Activated naive CD4-positive, alpha-beta T cell treated with anti-CD3 and anti-CD28 coated beads, Interleukin-2, amount 10 ng/mL, durations not matched to agents 7 days and 5 days (primary cell): ENCODE data around the gene PARP3.

Source experiments
- CTCF ChIA-PET: fragments of 350-600 bp; sonication (Branson Sonifier 250); formaldehyde crosslinking; loops from one replicate; lab custom pipeline; 2021; ENCODE audit warnings: antibody characterized with exemption; lab: Charles Lee
- DNase-seq: peaks from one replicate; pipeline ENCODE4 v3.0.0-alpha.2; 2020
- H3K27ac Mint-ChIP-seq: one replicate; pipeline ENCODE4 v1.8.0; 2021; ENCODE audit warnings: mild to moderate bottlenecking, moderate library complexity, mixed read lengths
- H3K27me3 Mint-ChIP-seq: one replicate; pipeline ENCODE4 v1.8.0; 2021; ENCODE audit warnings: mild to moderate bottlenecking, mixed read lengths
- H3K36me3 Mint-ChIP-seq: one replicate; pipeline ENCODE4 v1.8.0; 2021; ENCODE audit warnings: mixed read lengths
- H3K4me1 Mint-ChIP-seq: one replicate; pipeline ENCODE4 v1.8.0; 2021; ENCODE audit warnings: mixed read lengths
- H3K4me3 Mint-ChIP-seq: one replicate; pipeline ENCODE4 v1.8.0; 2021; ENCODE audit warnings: mild to moderate bottlenecking, moderate library complexity, mixed read lengths
- H3K9me3 Mint-ChIP-seq: one replicate; pipeline ENCODE4 v1.8.0; 2021; ENCODE audit warnings: mixed read lengths

The PARP3 gene

GRCh38 chr3:51949121-51949520, 7.0 kb downstream of the PARP3 start:
- CTCF ChIA-PET = interaction anchor here (0.6 kb wide), 1 partner anchor 163 kb away, joined by 3 read pairs; no protein-coding TSS in a partner anchor
- no peaks in the 10 kb centered on the region for H3K9me3 Mint-ChIP-seq
- H3K27me3 Mint-ChIP-seq = peaks cover 28% of the 10 kb centered on the region
- no peak overlapping the region for H3K4me3 Mint-ChIP-seq
- DNase-seq = no peak
- H3K4me1 Mint-ChIP-seq = no peaks in the 10 kb centered on the region
- H3K27ac Mint-ChIP-seq = no peak overlapping the region
- no peaks in the 10 kb centered on the region for H3K36me3 Mint-ChIP-seq

DNA sequence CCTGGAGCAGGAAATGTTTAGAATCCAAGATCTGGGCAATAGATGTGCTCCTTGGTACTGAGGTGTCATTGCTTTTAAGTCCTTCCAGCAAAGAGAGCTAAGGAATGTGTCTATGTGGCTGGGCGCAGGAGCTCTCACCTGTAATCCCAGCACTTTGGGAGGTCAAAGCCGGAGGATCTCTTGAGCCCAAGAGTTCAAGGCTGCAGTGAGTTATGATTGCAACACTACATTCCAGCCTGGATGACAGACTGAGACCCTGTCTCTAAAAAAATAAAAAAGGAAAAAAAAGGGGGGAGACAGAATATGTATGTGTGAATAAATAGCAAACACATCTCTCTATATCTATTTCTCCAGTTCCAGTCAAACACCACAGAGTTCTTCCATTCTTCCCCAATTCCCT, 8.7 kb downstream of the PARP3 start:
- Mint-ChIP-seq H3K27ac (no peak overlapping the region), H3K9me3 (no peaks in the 10 kb centered on the region), H3K36me3 (no peaks in the 10 kb centered on the region), H3K27me3 (peaks cover 46% of the 10 kb centered on the region), H3K4me1 (no peaks in the 10 kb centered on the region), H3K4me3 (no peak overlapping the region)
- no peak for DNase-seq
- CTCF ChIA-PET = no interaction called here

DNA sequence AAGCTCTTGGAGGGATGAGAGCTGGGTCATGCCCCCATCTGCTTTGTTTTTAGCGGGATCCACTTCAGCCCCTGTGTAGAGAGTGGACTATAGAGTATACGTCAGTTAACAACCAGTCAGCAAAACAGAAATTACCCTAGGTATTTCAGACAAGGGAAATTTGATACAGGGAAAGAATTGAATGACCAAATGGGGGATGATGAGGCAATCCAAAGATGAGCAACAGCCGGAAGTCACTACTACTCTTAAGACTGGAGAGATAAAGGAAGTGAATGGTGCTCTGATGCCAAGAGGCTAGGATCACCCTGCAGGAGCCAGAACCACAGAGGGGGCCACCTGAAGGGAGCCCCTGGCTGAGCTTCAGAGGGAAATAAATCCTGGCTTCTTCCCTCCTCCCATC, 11.3 kb downstream of the PARP3 start:
- no peak for DNase-seq
- CTCF ChIA-PET = interaction anchor here (1.3 to 2.1 kb wide), 3 partner anchors 10 to 20 kb away, joined by 5 to 6 read pairs (median 5); partner anchors contain the start of genes ABHD14B and RRP9
- no peaks in the 10 kb centered on the region for H3K9me3 Mint-ChIP-seq

GRCh38 chr3:51954105-51954504, 11.9 kb downstream of the PARP3 start:
- Mint-ChIP-seq H3K27ac (no peak overlapping the region), H3K4me3 (no peak overlapping the region), H3K4me1 (peaks cover 8% of the 10 kb centered on the region), H3K36me3 (no peaks in the 10 kb centered on the region), H3K9me3 (no peaks in the 10 kb centered on the region), H3K27me3 (peaks cover 68% of the 10 kb centered on the region)
- CTCF ChIA-PET = interaction anchor here (1.3 to 2.1 kb wide), 3 partner anchors 9 to 20 kb away, joined by 5 to 6 read pairs (median 5); partner anchors contain the start of genes ABHD14B and RRP9
- DNase-seq = no peak

More for the DNA sequence above, 11.3 kb downstream of the PARP3 start:
- H3K4me1 Mint-ChIP-seq = peaks cover 8% of the 10 kb centered on the region
- H3K4me3 Mint-ChIP-seq = no peak overlapping the region
- peaks cover 64% of the 10 kb centered on the region for H3K27me3 Mint-ChIP-seq
- no peaks in the 10 kb centered on the region for H3K36me3 Mint-ChIP-seq
- H3K27ac Mint-ChIP-seq = no peak overlapping the region

- DNase-seq = no peak
- no peaks in the 10 kb centered on the region for H3K36me3 Mint-ChIP-seq
- H3K4me3 Mint-ChIP-seq = no peak overlapping the region
- H3K4me1 Mint-ChIP-seq = peaks cover 8% of the 10 kb centered on the region
- no peak overlapping the region for H3K27ac Mint-ChIP-seq
- peaks cover 68% of the 10 kb centered on the region for H3K27me3 Mint-ChIP-seq
- no peaks in the 10 kb centered on the region for H3K9me3 Mint-ChIP-seq
- CTCF ChIA-PET = interaction anchor here (1.4 kb wide), 1 partner anchor 8 kb away, joined by 5 read pairs; no protein-coding TSS in a partner anchor
These were observed 12.6 kb downstream of the PARP3 start for GRCh38 chr3:51954713-51955112.

- CTCF ChIA-PET = no interaction called here
- DNase-seq = no peak
- Mint-ChIP-seq H3K4me1 (peaks cover 8% of the 10 kb centered on the region), H3K9me3 (no peaks in the 10 kb centered on the region), H3K27ac (no peak within 1 kb of the TSS), H3K36me3 (no peaks in the 10 kb centered on the region), H3K27me3 (peaks cover 73% of the 10 kb centered on the region), H3K4me3 (peak within 1 kb of the TSS; percentile 10)
These were observed 13.2 kb downstream of the PARP3 start, which contains the start of gene GPR62 for GRCh38 chr3:51955175-51955892. Gene GPR62, plus strand, starts transcription at chr3:51955381. Its CDS starts 272 bp downstream, at chr3:51955653.

DNA sequence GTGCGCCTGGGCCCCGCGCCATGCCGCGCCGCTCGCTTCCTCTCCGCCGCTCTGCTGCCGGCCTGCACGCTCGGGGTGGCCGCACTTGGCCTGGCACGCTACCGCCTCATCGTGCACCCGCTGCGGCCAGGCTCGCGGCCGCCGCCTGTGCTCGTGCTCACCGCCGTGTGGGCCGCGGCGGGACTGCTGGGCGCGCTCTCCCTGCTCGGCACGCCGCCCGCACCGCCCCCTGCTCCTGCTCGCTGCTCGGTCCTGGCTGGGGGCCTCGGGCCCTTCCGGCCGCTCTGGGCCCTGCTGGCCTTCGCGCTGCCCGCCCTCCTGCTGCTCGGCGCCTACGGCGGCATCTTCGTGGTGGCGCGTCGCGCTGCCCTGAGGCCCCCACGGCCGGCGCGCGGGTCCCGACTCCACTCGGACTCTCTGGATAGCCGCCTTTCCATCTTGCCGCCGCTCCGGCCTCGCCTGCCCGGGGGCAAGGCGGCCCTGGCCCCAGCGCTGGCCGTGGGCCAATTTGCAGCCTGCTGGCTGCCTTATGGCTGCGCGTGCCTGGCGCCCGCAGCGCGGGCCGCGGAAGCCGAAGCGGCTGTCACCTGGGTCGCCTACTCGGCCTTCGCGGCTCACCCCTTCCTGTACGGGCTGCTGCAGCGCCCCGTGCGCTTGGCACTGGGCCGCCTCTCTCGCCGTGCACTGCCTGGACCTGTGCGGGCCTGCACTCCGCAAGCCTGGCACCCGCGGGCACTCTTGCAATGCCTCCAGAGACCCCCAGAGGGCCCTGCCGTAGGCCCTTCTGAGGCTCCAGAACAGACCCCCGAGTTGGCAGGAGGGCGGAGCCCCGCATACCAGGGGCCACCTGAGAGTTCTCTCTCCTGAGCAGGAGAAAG, 14.0 kb downstream of the PARP3 start:
- CTCF ChIA-PET = interaction anchor here (1.5 kb wide), 1 partner anchor 10 kb away, joined by 3 read pairs; no protein-coding TSS in a partner anchor
- H3K36me3 Mint-ChIP-seq = no peaks in the 10 kb centered on the region
- H3K27ac Mint-ChIP-seq = no peak overlapping the region
- H3K9me3 Mint-ChIP-seq = no peaks in the 10 kb centered on the region
- DNase-seq = peak; percentile 59
- H3K4me1 Mint-ChIP-seq = peaks cover 8% of the 10 kb centered on the region
- peak overlapping the region; percentile 10 for H3K4me3 Mint-ChIP-seq
- H3K27me3 Mint-ChIP-seq = peaks cover 73% of the 10 kb centered on the region

GRCh38 chr3:51957520-51958205, 15.5 kb downstream of the PARP3 start:
- CTCF ChIA-PET = interaction anchor here (0.7 to 1.5 kb wide), 3 partner anchors 9 to 16 kb away, joined by 3 read pairs; partner anchors contain the start of gene ABHD14B
- Mint-ChIP-seq H3K4me1 (peaks cover 8% of the 10 kb centered on the region), H3K36me3 (no peaks in the 10 kb centered on the region), H3K4me3 (no peak overlapping the region), H3K9me3 (no peaks in the 10 kb centered on the region), H3K27me3 (peaks cover 80% of the 10 kb centered on the region), H3K27ac (no peak overlapping the region)
- DNase-seq = no peak

DNA sequence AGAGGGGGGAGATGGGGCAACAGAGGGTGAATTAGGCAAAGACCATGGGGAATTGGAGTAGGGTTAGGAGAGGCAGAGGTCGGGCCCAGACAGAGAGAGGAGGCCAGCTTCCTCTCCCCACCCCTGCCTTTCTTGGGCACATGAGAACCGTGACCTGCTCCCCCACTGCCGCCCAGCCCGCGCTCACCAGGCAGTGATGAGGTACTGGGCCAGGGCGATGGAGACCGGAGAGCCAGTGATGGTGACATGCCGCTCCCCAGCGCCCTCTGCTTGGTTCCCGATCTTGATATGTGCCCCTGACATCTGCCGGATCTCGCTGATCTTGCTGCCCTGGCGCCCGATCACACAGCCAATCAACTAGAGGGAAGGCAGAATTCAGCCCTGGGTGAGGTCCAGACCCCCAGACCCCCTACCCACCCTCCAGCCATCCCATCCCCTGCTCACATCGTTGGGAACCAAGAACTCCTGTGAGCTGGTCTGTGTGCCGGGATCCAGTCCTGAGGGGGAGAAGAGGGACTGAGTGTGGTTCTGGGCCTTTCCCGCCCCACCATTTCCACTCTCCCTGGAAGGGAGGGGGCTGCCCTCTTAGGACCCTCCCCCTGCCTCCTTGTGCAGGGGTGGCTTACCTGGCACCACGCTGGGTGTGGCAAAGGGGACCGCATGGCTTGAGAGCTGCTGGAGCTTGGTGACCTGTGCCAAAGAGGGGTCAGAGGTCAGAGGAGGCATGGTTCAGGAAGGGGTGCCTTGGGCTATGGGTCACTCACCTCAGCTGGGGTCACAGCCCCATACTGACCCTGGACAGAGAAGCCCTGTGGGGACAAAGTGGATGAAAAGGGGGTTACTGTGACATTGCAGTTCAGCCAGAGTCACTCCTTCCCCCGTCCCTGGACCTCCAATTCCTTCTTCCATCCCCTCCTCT, 16.7 kb downstream of the PARP3 start:
- Mint-ChIP-seq H3K9me3 (no peaks in the 10 kb centered on the region), H3K27ac (no peak overlapping the region), H3K27me3 (peaks cover 78% of the 10 kb centered on the region), H3K4me1 (peaks cover 8% of the 10 kb centered on the region), H3K4me3 (no peak overlapping the region), H3K36me3 (no peaks in the 10 kb centered on the region)
- DNase-seq = no peak
- CTCF ChIA-PET = no interaction called here

- CTCF ChIA-PET = no interaction called here
- peaks cover 8% of the 10 kb centered on the region for H3K4me1 Mint-ChIP-seq
- no peaks in the 10 kb centered on the region for H3K36me3 Mint-ChIP-seq
- H3K9me3 Mint-ChIP-seq = no peaks in the 10 kb centered on the region
- peaks cover 76% of the 10 kb centered on the region for H3K27me3 Mint-ChIP-seq
- H3K27ac Mint-ChIP-seq = no peak overlapping the region
- DNase-seq = no peak
- H3K4me3 Mint-ChIP-seq = no peak overlapping the region
These were observed 17.5 kb downstream of the PARP3 start for GRCh38 chr3:51959651-51960050.

GRCh38 chr3:51960386-51960785, 18.2 kb downstream of the PARP3 start:
- peaks cover 13% of the 10 kb centered on the region for H3K4me1 Mint-ChIP-seq
- H3K4me3 Mint-ChIP-seq = no peak overlapping the region
- CTCF ChIA-PET = no interaction called here
- H3K9me3 Mint-ChIP-seq = no peaks in the 10 kb centered on the region
- DNase-seq = no peak
- H3K27ac Mint-ChIP-seq = no peak overlapping the region
- H3K36me3 Mint-ChIP-seq = no peaks in the 10 kb centered on the region
- peaks cover 76% of the 10 kb centered on the region for H3K27me3 Mint-ChIP-seq

DNA sequence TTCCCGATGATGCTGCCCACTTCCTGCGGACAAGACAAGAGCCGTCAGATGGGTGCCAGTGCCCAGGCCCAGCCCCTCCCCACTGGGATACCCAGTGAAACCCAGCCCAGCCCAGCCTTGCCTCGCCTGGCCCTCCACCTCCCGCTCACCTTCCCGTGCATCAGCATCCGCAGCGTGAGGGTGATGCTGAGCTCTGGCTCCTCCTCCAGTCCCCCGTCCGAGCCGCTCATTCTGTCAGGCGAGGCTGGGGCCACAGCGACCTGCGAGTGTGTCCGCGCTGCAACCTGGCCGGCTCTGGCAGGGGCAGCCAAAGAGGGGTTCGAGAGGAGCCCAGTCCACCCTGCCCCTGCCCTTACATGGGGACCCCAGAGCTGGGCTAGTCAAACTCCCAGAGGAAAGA, 18.8 kb downstream of the PARP3 start:
- Mint-ChIP-seq H3K4me3 (no peak overlapping the region), H3K9me3 (no peaks in the 10 kb centered on the region), H3K4me1 (peaks cover 17% of the 10 kb centered on the region), H3K27me3 (peaks cover 76% of the 10 kb centered on the region), H3K27ac (no peak overlapping the region), H3K36me3 (no peaks in the 10 kb centered on the region)
- DNase-seq = no peak
- CTCF ChIA-PET = interaction anchor here (1.5 kb wide), 1 partner anchor 13 kb away, joined by 7 read pairs; the partner anchor contains the start of gene ABHD14B
